ENCODE data around the gene SPATC1L.
"Not testable (repeated sequence)": the region's sequence is repeated elsewhere in the genome, so short reads cannot be mapped to it uniquely, and the experiment has no call there.

Gene SPATC1L

DNA sequence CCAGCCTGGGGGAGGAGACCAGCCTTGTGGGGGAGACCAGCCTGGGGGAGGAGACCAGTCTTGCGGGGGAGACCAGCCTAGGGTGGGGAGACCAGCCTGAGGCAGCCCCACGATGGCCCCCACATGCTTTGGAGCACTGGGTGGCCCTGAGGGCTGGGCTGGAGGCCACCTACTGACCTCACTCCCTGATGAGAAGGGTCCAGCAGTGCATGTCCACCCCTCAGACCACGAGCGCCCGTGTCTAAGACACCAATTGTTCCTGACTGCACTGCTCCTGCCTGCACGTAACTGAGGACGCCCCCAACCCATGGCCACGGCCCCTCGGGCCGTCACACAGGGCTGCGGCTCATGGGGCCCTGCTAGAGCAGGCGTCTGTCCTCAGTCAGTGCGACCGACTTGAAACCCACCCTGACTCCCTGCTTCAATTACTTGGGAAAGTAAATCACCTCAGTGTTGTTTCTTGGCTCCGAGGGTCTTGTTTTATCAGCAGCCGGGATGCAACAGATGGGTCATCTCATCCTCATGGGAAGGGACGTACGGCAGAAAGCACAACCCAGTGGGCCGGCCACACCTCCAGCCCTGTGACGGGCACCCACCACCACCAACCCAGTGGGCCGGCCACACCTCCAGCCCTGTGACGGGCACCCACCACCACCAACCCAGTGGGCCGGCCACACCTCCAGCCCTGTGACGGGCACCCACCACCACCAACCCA, at the start of gene SPATC1L:
Gene SPATC1L (minus strand): TSS at position 550 of the 715 bp plus-strand sequence. CDS start 1,643 bp downstream, outside the sequence.
- peak; percentile 60 to 65 (median 61) for DNase-seq

DNA sequence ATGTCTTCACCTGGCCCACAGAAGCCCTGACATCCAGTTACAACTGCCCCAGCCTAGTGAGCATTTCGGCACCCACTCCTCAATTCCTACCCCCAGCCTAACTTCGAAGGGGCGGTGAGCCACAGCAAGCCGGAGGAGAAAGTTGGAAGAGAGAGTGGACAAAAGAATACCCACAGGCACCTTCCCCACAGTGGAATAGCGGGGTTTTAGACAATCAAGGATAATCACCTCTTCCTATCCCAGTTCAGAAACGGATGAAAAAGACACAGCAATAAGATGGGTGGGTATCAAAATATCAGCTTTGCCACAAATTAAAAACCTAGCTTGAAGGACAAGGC, 45.6 kb upstream of the SPATC1L start:
- DNase-seq, result no peak

DNA sequence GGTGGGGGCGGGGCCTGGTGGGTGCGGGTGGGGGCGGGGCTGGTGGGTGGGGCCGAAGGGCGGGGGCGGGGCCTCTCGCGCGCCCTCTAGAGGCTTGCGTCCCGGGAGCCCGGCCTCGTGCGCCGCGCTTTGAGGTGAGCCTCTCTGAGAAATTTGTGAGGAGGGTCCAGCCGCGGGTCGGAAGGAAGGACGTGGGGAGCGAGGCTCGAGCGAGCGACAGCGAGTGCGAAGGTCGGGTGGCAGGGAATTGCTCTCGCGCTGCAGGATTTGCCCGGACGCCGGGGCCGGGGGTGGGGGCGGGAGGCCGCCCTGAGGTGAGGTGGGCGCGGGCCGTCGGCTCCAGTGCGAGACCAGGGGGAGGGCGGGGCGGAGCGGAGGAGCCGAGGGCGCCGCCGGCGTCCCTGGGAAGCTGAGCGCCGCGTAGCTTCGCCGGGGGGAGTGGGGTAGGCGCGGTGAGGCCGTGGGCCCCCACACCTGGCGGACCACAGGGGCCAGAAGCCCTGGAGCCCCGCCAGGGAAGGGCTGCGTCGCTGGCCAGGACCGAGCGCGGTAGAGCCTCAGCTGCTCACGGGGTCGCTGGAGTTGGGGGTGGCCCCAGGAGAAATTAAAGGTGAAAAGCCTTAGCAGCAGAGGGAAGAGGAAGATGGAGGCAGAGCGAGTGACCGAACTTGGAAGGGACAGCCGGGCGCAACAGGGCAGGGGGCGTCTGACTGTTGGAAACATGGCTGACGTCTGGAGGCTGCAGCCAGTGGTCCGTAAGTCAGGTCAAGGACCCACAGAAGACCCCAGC, 45.1 kb upstream of the SPATC1L start:
- peak in 1 of 3 donors; percentile 35 for DNase-seq

DNA sequence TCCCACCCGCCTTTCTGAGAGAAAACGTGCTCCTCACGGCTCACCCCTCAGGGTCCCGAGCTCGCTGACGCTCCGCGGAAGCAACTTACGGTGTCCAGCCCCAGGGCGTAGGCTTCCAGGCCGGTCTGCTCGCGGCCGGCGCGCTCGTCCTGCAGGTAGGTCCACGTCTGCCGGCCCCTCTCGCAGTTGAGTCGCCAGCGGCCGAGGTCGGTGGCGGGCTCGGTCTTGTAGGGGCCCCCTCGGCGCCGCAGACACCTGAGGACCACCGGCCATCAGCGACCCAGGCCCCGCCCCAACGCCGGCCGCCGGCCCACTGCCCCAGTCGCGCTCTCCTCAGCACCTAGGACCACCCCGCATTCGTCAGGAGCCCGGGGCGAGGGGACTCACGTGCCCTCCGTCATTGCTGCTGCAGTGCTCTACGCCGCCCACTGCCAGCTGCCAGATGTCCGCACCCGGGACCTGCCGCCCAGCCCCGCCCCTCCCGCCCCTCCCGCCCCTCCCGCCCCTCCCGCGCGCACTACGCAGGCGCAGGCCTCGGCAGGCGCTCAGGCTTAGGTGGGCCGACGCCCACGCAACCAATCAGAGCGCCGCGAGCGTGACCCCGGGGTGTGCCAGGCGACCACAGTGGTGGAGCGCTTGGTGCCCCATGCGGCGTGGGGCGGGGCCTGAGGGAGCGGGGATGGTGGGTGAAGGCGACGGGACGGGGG, 44.2 kb upstream of the SPATC1L start, which contains the start of gene LSS:
Gene LSS (minus strand): TSS at position 430 of the 707 bp plus-strand sequence. CDS start 29 bp downstream, at position 401.
- DNase-seq, result peak; percentile 99 to 100 (median 99)

DNA sequence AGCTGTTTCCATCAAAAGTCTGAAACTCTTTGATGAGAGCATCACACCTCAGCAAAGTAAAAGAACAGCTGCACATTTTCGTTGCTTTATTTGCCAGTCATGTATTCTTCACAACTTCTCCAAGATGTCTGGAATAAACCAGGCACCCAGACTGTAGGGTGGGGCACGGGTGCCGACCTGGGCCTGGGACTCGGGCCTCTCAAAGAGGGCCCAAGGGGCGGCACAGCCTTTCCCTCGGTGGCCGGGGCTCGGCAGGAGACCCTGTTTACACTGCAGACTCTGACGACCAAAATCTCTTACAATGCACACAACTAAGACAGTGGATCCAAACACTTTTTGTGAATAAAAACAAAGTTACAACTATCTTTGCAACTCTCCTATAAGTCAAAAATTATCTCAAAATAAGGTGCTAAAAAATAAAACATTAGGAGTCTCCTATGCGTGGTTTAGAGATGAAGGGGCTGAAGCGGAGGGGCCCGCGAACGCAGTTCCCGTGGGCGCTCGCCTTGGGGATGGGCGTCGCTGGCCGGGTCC, 43.6 kb upstream of the SPATC1L start:
- peak in 2 of 3 donors; percentile 35 to 36 for DNase-seq

DNA sequence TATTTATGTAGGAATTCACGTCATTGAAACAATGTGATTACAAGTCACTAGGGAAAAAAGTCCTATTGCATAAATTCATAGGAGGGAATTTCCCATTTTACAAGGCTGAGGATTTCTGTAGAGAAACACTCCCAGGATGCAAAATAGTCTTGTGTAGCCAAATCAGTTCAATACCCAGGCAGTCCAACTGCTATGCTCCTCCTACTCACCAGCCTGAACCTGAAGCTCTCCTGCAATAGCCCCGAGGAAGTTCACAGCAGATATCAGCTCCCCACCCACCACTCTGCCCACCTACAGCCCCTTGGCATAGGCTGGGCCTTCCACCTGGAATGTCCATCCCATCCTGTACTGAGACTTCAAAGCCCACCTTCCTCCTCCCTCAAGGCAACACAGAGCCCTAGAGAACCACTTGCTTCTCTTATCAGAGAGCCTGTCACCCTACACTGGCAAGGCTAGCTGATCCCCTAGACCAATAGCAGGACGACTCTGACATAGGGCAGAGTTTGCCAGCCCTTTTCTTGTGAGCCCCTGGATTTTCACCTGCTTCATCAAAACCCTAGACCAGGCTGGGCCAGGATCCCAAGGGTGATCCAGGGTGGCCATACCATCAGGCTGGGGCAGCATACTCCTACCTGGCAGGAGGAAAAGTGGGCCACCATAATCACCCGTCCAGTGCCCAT, 42.8 kb upstream of the SPATC1L start:
- DNase-seq, result peak; percentile 83 to 96 (median 94)

DNA sequence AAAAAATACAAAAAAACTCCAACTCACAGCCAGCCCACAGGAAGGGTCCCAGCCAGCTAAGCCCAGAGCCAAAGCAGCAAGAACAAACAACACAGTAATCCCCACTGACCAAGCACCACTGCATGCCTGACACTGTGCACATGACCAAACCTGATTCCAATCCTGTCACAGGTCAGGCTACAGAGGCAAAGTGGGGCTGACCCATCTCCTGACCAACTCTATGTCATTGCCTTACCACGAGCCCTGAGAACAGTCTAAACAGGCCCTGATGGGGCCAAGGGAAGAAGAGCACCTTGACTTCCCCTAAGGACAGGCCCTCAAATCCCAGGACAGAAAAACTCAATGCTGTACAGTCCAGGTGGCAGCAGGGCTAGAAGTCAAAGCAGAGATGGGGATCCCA, 41.9 kb upstream of the SPATC1L start:
- peak; percentile 34 to 55 (median 50) for DNase-seq

DNA sequence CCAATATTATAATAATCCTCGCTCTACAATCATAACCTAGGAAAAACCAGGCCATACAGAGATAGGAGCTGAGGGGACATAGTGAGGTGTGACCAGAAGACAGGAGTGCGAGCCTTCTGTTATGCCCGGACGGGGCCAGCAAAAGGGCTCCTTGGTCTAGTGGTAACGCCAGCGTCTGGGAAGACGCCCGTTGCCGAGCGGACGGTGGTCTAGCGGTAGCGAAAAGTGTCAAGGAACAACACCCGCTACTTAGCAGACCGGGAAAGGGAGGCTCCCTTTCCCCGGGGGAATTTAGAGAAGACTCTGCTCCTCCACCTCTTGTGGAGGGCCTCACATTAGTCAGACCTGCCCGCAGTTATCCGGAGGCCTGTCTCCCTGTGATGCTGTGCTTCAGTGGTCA, 39.4 kb upstream of the SPATC1L start:
- DNase-seq, result not testable (repeated sequence)

DNA sequence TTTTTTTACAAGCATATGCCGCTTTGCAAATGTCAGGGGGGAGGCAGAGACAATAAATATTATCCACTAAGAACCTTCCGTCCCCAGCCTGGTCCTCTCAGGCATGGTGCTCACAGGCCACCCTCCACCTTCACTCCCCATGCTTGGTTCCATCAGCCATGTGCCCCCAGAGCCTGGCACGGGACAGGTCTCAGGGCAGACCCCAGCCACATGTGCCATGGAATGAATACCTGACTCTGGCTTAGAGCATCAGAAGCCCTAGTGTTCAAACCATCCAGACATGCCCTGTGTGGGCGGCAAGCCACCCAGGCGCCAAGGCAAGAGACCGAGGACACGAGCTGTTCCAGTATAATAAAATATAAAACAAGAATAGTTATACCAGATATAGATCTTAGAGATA, 39.0 kb upstream of the SPATC1L start:
- DNase-seq, result no peak

DNA sequence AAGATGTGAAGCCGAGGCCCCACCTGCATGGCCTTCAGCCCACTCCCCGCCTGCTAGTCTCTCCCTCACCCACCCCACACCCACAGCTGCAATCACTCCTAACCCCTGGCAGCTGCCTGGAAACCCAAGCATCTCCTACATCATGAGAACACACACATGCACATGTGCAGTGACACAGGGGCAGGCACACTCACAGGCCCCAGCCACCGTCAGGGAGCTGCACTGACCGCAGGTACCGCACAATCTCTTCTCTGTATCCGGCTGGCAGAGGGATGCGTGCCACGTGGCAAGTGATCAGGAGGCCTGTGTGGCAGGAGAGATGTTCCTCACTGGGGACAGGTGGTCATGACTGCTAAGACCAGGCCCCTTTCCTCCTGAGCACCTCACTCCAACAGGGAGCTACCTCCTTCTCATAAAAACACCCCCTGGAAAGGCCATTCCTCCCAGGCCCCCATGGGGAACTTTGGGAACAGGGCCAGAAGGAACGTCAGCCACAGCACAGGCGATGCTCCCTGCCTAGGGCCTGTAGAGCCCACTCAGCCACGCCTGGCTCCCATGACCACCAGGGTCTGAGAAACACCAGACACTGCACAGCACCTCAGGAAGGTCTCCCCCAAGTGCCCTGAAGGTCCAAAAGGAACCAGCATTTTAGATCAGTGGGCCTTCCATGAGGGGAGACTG, 38.3 kb upstream of the SPATC1L start:
- no peak for DNase-seq

DNA sequence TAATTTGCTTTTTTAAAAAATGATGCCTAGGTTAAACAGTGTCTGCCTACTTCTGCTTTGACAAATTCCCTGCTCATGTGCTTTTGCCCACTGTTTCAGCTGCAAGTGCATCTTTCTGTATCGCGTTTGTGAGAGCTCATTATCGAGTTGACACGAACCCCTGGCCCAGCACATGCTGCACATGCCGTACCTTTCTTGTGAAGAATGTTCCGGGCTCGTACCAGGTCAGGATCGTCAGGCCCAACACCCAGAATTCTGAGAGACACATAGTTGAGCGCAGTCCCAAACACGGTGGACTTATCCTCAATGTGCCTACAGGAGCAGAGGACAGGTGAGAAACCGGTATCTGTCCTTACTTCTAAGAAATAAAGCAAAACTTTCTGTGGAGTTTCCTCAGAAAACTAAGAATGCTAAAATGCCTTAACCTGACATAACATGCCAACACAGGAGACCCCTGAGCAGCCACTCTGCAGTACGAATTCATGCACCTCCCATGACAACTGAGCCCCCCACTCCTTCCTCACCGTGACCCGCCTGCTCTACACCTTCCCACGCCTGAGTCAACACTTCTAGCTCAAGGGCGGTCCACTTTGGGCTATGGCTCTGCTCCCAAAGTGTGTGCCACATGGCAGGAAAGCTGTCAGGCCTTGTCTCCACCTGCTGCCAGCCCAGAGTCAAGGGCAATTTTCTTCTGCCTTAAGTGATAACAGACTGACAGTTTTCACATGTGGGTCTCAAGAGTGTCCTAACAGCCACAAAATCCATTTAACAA, 37.6 kb upstream of the SPATC1L start:
- DNase-seq, result no peak

DNA sequence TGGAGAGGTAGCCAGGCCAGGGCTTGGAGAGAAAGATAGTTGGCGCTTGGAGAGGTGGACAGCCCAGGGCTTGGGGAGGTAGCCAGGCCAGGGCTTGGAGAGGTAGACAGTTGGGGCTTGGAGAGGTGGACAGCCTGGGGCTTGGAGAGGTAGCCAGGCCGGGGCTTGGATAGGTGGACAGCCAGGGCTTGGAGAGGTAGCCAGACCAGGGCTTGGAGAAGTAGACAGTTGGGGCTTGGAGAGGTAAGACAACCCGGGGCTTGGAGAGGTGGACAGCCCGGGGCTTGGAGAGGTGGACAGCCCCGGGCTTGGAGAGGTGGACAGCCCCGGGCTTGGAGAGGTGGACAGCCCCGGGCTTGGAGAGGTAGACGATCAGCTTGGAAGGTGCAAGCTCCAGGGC, 36.6 kb upstream of the SPATC1L start:
- no peak for DNase-seq

DNA sequence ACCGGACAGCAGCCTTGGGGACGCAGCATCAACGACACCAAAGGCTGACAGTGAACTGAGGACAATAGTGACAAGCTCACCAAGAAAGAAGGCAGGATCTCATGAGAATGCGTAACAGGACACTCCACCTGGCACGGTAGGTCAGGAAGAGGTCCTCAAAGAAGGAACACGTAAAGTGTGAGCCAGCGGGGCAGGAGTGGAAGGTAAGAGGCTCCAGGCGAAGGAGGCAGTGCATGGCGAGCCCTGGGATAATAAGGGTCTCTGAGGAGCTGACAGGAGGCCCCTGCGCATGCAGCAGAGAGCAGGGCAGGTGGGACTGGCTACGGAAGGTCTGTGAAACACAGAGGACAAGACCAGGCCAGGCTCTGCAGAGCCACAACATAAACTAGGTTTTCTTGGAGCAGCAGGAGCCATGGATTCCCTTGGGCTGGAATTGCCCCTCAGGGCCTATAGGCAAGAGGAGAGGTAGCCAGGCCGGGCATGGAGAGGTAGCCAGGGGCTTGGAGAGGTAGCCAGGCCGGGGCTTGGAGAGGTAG, 36.1 kb upstream of the SPATC1L start:
- DNase-seq, result no peak

DNA sequence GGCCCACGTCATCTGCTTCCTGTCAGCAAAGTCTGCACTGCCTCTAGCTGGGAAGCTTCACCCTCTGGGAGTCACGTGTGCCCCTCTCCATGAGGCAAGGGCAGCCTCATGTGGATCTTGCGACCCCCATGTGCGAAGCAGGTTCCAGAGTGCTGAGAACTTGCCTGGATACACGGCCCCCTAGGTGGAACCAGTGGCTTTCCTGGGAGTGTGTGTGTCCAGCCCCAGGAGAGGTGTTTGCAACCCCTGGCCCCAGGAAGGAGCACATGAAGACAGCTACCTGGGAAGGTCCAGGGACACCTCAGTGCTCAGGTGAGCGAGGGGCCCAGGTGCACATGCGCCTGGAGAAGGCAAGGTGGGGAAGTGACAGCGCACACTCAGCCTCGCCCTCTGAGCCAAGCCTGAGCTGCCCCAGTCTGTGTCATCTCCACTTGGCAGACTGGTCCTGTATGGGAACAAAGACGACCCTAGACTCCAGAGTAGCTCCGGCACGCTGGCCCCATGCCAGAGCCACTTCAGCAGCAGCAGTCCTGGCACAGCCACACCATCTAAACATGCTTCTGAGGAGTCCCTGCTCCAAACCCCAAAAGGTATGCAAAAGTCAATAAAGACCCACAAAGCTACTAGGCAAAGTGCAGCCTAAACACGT, 35.5 kb upstream of the SPATC1L start:
- no peak for DNase-seq

DNA sequence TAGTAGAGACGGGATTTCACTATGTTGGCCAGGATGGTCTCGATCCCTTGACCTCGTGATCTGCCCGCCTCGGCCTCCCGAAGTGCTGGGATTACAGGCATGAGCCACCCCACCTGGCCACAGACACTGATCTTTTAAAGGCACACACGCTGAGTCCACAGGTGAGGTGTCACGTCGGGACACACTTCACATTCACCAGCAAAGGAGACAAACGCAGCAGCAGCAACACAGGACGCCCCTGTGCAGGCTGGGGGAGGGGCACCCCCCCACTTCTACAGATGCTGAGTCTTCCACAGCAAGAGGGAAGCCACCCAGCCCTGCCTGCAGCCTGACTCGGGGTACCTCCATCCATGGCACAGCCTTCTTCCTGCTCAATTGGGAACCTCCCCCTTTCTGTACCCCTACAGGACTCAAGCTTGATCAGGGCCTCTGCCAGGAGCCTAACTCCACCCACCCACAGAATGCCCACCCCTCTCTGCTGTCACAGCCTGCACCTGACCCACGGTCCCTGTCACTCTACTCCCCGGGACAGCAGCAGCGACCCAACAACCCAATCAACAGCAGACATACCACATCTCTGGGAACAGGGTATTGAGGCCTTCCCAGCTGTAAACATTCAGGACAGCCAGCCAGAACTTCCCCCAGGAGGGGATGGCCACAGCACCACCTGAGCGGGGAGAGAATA, 34.8 kb upstream of the SPATC1L start:
- DNase-seq, result no peak

DNA sequence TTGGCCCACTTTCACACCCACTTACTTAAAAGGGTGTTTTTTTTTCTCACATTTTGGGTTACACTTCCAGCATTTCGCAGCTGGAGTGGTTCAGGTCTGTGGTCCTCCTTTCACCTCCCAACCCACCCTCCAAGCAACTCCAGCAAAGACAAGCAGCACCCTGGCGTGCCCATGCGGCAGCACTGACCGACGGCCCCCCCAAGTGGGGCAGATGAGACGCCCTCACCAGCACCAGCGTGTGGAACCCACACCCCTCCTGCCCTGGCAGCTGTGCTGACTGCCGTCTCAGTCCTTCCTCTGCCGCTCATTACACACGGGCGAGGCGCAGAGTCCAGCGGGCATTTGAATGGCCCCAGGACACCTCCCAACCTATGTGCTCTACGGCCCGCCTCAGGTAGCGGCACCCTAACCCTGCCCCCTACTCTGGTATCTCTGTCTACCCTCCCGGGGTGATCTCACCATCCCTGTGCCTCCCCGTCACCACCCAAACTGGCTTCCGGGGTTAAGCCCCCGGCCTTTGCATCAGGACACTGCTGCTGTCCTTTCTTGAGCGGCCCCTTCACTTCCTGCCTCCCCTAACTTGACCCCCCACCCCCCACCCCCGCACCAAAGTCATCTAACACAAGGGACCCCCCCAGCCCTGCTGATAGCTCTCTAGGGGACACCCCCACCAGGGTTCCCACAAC, 33.4 kb upstream of the SPATC1L start:
- DNase-seq, result no peak

DNA sequence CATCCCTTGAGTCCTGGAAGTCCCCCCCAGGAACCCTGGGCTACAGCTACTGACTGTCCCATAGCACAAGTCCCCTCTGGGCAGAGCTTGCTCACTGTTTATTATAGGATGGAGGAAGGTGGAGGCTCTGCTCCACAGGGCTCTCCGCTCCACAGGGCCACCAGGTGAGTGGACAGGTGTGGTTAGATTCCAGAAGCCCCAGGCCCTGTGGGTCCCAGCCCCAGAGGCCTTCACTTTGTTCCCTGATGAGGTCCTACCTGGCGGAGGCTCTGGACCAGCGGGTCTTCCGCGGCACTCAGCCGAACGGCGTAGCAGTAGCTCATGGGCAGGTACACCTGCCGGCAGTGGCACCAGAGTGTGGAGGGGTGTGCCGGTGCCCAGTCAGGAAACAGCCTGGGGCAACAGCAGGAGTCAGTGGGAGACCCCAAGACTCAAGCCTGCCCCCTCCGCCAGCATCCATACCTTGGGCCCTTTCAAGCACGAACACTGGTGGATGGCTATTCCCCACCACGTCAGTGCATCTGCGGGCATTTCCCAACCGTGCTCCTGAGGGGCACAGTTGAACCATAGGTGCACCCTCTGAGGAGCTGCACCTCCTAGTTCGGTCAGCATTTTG, 32.0 kb upstream of the SPATC1L start:
- DNase-seq, result no peak

DNA sequence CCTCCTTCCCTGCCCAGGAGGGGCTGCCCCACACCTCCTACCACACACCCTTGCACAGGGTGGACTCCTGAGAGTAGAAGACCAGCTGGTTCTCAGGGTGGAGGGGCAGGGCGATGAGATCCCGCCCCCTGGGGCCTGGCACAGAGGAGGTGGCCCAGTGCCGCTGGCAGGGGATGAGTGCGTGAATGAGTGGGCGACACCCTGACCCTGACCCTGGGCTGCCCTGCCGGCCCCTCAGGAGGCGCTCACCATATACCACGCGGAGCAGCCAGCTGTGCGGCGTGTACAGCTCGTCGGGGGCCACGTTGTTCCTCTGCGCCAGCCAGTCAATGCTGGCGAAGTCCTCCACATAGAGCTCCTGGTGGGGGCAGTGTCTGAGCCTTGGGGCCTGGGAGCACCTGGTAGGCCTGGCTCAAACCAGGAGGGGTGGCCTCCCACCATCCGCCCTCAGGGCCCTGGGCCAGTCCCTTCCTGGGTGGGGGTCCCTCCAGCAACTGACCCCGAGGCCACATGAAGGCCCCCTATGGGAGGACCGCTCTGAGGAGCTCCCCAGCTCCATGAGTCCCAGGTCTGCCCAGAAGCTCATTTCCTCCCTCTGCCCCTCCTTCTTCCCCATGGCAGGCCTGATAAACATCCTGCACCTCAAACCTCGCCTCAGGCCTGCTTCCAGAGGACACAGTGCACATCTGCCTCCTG, 31.3 kb upstream of the SPATC1L start:
- peak; percentile 28 to 70 (median 49) for DNase-seq
